ENCODE data around the gene KAZALD1. TPM values are rescaled to one million over a fixed set of nuclear protein-coding genes. Genes with fewer than 3 reads are reported as not detected.
A peak's percentile ranks its signal among the peaks of the same experiment; 100 is the strongest.

Gene KAZALD1, protein sequence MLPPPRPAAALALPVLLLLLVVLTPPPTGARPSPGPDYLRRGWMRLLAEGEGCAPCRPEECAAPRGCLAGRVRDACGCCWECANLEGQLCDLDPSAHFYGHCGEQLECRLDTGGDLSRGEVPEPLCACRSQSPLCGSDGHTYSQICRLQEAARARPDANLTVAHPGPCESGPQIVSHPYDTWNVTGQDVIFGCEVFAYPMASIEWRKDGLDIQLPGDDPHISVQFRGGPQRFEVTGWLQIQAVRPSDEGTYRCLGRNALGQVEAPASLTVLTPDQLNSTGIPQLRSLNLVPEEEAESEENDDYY
- total RNA-seq, result 0.17 and 0.51 TPM in 2 replicates

DNA sequence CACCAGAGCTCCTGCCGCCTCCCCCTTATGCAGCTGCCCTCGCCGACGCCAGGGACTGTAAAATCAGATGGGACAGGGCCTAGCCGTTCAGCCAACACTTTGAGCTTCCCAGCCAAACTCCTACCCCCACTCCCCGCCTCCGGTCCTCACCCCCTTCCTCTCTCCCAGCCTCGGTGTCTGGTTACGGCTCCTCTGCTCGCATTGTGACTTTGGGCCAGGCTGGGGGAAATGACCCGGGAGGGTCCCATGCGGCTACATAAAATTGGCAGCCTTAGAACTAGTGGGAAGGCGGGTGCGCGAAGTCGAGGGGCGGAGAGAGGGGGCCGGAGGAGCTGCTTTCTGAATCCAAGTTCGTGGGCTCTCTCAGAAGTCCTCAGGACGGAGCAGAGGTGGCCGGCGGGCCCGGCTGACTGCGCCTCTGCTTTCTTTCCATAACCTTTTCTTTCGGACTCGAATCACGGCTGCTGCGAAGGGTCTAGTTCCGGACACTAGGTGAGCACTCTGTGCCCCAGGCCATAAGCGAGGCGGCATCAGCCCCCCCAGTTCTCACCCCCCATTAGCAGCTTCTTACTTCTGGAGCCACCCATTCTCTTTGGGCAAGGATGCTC is at the start of gene KAZALD1:
Gene KAZALD1, plus strand, starts transcription at position 366 of the 608 bp plus-strand sequence. CDS start 604 bp downstream, outside the sequence.
- DNase-seq, result no peak

DNA sequence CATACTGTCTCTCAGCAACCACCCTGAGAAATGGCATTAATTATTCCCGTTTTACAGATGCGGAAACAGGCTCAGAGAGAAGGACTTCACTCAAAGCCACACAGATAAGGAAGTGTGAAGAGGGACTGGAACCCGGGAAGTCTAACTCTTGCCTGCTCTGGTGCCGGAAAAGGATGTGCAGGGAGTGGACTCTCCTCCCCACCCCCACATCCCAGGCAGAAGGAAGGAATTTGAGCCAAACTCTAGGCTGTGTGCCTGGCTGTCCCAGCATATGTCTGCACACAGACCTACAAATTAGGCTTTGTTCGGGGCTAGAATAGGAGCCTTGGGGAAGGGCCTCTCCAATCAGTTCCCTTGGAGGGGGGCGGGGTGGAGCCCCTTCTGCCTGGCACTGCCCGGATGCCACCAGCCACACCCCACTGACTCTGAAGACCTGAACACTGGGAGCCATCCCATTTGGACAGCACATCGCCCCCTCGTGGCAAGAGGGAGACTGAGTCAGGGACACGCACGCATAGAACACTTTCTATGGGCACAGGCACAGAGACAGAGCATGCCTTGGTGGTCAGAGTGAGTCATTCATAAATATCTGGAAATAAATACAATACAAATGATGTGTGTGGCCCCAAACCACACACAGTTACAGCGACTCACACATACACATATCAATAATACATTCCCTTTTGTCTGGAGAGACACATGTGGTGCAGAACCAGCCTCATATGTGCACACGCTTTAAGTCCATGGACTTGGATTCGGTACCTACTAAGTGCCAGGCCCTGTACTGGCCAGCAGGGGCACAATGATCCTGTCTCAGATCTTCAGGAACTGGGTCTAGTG is 49.0 kb upstream of the KAZALD1 start:
- peak; percentile 94 for DNase-seq

DNA sequence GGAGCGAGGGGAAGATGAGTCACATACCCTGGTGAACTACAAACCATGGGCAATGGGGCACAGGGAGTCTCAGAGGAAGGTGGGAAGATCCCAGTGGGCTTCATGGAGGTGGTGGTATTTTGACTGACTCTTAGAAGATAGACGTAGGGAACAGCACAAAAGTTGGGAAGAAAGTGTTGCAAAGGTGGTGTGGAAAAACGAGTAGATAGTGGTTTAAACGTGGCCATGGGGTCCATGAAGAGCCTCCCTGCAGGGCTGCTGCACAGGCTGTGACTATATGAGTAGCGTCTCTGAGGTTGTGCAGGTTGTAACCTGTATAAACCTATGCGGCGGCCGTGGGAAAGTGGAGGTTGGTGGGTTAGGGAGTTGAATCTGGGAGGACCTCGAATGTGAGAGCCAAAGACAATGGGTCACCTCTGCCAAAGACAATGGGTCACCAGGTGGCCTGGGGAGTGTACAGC is 48.4 kb upstream of the KAZALD1 start:
- no peak for DNase-seq

DNA sequence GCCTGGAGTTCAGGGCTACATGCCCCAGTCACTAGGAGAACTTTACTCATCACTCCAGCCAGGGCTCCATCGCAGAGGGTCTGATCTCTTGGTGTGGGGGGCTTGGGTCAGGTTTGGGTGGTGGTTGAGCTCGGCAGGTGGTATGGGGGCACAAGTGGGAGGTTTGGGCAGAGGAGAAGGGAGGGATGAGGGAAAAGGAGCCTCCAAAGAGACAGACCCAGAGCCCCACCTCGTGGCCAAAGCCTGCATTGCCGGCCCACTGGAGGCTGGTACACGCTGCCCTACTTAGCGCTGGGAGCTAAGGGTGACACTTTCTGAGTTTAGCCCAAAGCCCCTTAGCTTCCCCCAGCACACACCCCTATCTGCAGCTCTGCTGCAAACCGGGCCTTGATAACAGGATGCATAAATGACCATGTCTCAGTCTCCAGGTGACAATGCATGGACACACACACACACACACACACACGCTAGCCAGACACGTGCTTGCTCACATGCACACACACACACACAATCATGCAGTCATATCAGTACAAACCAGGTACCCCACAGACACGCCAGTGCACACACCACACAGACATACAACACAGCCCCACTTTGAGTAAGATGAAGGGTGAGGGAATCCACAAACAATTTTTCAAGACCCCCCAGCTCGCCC is 47.4 kb upstream of the KAZALD1 start:
- DNase-seq, result peak; percentile 81

DNA sequence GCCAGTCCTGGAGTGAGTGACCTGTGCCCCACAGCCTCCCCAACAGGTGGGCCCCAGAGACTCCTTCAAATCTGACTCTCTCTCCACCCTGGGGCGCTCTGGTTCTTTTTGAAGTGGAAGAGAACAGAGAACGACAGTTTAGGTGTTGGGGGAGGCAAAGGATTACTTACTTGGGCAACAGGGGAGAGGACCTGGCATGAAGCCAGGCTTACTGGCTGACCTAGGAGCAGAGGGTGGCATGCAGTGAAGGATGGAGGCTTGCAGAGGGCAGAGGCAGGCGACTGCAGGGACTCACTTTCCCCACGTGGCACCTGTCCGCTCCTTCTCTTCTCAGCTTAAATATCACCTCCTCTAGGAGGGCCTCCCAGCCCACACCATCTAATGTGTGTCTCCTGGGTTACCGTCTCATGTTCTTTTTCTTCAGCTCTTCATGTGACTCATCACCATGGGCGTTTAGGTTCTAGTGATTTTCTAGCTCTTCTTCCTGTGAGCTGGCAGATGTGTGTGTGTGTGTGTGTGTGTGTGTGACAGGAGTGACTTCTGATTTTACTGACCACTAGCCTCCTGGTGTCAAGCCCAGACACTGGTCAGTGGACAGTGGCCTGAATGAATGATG is 46.7 kb upstream of the KAZALD1 start:
- peak; percentile 36 for DNase-seq

DNA sequence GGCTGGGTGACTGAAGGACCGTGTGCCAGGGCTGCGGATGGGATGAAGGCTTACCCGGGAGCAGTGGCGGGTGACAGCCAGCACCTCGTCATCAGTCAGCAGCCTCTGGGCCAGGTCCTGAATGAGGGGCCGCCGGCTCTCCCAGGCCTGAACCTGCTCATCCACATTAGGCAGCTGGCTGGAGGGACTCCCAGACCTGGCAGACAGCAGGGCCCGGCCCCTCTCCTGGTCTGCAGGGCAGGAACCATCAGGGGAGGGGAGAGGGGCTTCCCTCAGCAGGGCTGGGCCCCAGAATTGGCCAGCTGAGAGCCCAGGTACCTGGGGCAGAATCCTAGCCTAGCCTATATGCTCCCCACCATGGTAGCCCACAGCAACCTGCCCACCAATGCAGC is 46.2 kb upstream of the KAZALD1 start:
- DNase-seq, result no peak

DNA sequence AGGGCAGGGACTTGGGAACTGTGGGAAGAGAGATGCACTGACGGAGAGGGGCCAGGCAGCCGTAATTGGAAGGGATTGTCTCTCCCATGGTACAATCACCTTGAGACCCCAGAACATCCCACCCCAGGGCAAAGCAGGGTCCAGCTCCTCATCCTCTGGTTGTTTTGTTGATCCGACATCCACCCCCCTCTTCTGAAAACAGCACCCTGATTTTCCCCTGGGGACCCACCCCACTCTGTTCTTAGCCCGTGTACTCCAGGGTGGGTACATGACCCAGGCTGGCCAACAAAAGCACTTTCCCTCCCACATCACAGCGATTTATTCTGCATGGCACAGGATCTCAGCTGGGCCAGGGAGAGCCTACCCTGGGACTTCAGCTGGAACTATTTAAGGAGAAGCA is 45.0 kb upstream of the KAZALD1 start:
- DNase-seq, result no peak

DNA sequence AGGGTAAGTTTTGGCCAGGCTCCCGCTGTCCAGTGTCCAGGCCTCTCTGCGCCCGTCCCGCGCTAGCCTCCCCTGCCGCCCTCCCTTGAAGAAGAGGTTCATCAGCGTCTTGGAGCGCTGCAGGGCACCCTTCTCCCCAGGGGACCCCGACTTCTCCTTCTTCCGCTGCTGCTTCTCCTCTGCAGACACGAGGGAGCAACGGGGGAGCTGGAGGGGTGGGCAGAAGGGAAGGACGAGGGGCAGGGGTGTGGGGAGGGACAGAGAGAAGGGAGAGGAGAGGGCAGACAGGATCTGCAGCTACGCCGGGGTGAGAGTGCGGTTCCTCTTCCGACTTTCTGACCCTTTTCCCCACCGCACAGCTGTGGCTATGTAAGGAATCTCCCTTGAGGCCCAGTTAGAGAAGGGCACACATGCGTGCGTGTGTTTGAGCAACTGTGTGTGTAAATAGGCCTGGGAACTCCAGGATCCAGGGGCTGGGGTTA is 43.6 kb upstream of the KAZALD1 start:
- no peak for DNase-seq

DNA sequence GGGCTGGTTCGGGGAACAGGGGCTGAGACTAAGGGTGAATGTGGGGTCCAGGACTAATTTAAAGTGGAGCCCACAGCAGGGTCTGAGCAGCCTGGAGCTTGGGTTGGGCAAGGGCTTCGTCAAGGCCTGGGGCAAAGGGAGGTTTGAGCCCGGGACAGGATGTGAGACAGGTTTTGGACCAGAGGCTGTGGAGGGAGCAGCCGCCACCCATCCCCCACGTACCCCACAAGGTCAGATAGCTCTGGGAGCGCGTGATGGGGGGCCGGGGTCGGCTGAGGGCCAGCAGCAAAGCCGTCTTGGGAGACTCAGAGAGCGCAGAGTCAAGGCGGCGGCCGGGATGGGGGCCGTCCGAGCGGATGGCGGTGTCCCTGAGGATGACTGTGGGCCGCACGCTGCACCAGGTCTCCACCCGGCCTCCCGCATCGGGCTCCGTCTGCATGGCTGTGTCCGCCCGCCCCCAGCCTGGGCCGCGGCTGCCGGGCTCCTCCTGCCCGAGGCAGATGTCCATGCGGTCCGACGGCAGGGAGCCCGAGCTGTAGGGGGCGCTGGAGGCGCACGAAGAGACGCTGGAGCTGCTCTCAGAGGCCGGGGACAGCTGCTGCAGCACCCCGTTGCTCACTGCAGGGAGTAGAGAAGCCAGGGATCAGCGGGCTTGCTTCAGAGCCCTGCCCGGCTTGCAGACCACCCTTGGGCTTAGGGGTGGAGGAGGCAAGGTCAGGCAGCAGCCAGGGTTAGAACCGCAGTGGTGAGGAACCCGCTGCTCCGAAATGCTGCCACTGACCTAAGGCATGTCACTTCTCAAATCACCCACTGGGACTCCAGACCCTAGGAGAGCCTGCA is 43.0 kb upstream of the KAZALD1 start:
- peak; percentile 90 for DNase-seq

DNA sequence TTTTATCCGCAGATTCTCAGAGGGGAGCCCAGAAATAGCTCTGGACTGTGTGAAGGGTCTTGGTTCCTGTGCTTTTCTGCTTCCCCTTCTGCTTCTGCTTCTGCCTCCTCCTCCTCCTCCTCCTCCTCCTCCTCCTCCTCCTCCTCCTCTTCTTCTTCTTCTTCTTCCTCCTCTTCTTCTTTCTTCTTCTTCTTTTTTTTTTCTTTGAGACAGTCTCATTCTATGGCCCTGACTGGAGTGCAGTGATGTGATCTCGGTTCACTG is 42.4 kb upstream of the KAZALD1 start:
- DNase-seq, result no peak

DNA sequence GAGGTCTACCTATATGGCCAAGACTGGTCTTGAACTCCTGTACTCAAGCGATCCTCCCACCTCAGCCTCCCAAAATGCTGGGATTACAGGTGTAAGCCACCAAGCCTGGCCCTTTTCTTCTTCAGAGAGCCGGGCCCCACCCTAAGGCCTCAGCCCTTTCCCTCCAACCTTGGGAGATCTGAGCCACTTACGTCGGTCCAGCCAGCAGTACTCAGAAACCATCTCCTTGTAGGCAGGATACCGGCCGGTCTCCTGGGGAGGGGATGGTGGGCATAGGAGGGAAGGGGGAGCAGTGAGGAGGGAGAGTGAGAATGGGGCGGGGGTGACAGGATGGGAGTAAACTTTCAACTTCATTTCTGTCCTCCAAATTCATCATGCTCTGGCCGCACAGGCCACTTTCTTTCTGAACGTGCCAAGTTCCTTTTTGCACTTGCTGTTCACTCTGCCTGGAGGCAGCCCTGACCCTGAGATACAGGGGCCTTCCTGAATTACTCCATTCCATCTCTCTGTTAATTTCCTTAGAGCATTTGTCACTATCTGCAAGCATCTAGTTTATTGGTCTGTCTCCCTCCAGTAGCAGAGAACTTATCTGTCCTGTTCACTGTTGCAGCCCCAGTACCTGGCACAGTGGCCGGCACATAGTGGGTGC is 41.2 kb upstream of the KAZALD1 start:
- DNase-seq, result no peak

DNA sequence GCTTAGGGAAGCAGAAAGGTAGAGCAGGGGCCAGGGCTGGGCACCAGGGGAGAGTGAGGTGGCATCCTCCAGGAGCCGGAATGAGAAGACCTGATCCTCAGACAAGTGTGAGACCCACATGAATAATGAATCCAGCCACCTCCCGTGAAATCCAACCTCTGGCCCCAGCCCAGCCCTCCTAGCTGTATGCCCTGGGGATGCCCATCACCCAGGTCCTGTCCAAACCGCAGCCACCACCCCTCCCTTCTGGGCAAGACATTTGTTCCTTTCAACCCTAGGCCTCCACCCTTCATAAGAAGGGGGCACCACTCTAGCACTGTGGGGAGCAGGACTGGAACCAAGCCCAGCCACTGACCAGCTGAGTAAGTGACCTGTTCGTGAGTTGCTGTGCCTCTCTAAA is 40.5 kb upstream of the KAZALD1 start:
- no peak for DNase-seq

DNA sequence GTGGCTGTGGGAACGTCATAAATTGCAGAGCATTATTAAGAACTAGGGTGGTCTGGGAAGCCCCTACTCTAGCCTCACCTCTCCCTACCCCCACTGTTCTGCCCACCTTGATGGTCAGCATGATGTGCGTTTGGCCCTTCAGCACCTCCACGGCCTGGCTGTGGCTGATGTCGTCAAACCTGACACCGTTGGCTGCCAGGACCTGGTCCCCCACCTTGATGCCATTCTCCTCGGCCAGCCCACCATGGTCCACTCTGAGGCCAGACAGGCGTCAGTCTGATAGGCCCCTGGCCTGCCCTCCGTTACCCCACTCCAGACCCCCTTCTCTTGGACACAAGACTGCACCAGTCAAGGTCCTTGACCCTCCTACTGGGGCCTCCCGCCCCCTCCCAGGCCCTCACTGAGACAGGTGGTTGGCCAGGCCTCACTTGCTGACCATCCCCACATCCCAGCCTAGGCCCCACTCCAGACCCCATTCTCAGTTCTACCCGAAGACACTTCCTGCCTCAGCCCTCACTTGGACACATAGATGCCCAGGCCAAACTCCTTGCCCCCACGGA is 40.0 kb upstream of the KAZALD1 start:
- no peak for DNase-seq

DNA sequence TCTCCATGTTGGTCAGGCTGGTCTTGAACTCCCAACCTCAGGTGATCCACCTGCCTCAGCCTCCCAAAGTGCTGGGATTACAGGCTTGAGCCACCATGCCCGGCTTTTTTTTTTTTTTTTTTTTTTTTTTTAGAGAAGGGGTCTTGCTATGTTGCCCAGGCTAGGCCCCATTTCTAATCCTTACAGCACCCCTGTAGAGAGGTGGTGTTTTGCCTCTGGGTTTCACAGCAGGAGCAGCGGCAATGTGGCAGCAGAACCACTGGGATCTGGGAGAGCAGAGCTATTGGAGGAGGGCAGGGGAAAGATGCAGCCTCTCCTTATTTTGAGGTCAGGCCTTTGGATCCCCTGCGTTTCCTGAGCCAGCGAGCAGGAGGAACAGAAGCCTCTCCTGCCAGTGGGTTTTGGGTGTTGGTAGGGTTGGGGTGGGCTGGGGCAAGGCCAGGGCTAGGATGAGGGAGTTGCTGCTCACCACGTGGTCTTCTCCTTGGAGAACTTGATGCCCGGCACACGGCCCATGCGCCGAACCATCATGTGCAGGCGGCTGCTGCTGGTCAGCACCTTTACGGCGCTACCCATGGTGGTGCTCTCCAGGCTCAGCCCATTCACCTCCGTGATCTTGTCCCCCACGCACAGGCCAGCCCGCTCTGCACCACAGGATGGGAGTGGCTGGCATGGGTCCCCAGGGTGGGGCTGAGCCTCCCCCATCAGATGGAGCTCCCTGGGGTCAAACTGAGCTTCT is 38.7 kb upstream of the KAZALD1 start:
- no peak for DNase-seq

DNA sequence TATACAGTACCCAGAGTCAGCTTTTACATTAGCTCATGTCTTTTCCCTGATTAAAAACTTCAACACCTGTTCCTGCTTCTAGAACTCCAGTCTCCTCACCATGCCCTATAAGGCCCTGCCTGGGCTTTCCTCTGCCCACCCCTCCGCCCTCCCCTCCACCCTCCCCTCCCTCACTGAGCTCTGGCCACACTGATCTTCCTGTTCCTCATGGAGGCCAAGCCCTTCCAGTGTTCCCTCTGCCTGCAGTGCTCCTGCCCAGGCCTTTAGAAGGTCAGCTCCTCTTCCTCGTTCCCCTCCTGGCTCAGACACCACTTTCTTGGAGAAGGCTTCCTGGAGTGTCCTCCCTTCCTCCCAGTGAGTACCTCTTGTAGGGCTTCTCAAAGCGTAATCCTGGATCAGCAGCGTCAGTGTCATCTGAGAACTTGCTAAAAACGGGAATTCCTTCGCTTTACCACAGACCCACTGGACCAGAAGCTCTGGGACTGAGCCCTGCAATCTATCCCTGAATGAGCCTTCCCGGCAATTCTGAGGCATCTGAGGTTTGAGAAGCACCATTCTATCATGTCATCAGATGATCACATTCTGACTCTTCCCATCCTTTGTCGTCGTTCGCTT is 34.6 kb upstream of the KAZALD1 start:
- no peak for DNase-seq

DNA sequence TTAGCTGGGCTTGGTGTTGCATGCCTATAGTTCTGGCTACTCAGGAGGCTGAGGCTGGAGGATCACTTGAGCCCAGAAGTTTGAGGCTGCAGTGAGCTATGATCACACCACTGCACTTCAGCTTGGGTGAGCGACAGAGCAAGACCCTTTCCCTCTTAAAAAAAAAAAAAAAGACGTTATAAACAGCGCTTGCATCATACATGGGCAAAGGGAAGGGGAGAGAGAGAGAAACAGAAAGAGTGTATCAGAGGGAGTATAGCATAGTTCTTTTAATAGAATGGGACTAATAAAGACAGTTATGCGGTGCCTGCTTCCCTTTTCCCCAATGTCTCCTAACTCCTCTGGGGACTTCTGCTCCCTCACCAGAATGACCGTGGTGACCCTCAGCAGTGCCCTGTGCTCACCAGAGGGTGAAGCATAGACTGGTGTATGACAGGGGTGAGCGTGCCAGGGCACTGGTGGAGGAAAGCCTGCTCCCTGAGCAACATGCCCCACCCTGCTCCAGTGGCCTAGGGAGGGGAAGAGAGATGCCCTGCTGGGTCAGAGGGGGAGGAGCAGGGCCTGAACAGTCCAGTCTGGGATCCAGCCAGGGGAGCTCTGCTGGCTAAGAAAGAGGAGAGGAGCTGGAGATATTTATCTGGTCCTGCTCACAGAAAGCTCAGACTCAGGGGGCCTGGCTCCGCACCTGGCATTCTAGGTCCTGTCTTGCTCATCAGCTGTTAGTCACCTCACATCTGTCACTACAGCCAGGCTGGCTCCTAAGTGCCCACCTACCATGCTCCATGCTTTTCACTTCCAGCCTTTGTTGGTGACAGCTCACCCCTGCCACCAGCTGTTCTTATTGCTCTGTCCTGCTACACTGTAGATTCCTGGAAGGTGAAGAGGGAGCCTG is 33.1 kb upstream of the KAZALD1 start:
- DNase-seq, result no peak

DNA sequence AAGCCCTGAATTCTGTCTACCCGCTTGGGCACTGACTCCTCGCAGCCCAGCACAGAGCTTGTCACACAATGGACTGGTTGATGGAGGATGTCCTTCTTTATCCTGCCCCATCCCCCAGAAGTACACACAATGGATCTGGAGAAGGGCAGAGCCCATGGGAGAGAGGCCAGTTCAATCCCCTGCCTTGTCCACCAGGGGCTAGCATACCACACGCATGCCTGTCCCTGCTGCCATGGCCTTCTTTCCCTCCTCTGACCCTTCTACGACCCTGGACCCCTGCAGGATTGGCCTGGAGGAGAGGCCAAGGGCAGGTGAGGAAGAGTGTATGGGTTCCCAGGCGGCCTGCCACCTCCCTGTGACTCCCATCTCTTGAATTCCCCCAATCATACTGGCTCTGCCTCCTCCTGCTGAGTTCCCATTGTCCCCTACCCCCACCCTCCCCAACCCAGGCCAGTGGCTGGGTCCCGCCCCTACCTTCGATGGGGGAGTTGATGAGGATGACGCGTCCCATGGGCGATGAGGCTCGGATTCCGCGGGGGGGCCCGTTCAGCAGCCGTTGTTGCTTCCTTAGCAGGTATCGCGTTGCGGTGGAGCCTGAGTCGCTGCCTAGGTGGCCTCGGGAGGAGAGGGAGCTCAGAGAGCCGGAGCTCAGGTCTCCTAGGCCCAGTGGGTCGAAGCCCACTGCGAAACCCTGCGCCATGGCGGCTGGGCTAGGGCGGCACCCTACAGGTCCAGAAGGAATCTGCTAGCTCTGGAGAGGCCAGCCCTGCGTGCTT is 32.1 kb upstream of the KAZALD1 start:
- no peak for DNase-seq

Measured in dermis blood vessel endothelial cell (primary cell).